ENCODE data around the gene CCDC59. TPM values are rescaled to one million over a fixed set of nuclear protein-coding genes. Genes with fewer than 3 reads are reported as not detected.
A peak's percentile ranks its signal among the peaks of the same experiment; 100 is the strongest.

Gene CCDC59, protein sequence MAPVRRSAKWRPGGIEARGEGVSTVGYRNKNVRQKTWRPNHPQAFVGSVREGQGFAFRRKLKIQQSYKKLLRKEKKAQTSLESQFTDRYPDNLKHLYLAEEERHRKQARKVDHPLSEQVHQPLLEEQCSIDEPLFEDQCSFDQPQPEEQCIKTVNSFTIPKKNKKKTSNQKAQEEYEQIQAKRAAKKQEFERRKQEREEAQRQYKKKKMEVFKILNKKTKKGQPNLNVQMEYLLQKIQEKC
- 10 to 100 TPM; 30.9 to 54.7 (median 42.3) TPM for total RNA-seq

DNA sequence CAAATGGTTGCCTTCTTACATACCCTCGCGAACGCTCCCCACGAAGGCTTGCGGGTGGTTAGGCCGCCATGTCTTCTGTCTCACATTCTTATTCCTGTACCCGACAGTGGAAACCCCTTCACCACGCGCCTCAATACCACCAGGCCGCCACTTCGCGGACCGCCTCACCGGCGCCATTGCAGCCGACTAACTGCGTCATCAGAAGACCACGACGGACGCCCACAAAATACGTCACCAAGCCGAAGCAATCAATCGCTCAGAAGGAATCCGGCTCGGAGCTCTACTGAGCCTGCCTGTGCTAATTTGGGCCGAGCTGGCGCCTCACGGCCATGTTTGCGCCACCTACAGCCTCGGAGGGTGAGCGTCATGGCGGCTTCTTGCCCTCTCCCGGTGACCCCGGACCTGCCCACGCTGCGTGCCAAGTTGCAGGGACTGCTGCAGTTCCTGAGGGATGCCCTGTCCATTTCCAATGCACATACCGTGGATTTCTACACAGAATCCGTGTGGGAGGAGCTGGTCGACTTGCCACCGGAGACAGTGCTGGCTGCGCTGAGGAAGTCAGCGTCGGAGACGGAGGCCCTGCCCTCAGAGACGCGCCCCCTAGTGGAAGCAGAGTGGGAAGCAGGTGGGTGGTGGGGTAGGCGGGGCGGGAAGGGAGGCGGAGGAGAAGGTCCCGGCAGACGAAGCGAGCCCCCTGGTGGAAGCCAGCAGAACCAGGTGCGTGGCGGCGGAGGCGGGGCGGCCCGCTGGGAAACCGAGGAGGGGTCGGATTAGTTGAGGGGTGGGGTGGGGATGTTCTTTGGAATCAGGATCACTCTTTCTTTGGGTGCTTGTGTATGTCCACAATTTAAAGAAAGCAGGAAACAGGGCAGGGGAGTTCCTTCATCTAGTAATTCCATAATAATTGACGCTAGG lies at the start of gene CCDC59, which contains the start of gene METTL25:
TSS of gene CCDC59 (minus strand) at position 188 of the 915 bp plus-strand sequence. CDS start at position 177, 11 bp downstream.
TSS of gene METTL25 (plus strand) at position 330 of the 915 bp plus-strand sequence. CDS start at position 367, 37 bp downstream.
- peaks cover 0 to 11% of the 10 kb centered on the region in 2 donors for H3K4me1 ChIP-seq
- peak; percentile 97 for DNase-seq
- peak; percentile 26 to 74 for TF ChIP-seq POLR2A (IDR thresholded peaks at IDR 0.05)
- TF ChIP-seq, protein P1, sequence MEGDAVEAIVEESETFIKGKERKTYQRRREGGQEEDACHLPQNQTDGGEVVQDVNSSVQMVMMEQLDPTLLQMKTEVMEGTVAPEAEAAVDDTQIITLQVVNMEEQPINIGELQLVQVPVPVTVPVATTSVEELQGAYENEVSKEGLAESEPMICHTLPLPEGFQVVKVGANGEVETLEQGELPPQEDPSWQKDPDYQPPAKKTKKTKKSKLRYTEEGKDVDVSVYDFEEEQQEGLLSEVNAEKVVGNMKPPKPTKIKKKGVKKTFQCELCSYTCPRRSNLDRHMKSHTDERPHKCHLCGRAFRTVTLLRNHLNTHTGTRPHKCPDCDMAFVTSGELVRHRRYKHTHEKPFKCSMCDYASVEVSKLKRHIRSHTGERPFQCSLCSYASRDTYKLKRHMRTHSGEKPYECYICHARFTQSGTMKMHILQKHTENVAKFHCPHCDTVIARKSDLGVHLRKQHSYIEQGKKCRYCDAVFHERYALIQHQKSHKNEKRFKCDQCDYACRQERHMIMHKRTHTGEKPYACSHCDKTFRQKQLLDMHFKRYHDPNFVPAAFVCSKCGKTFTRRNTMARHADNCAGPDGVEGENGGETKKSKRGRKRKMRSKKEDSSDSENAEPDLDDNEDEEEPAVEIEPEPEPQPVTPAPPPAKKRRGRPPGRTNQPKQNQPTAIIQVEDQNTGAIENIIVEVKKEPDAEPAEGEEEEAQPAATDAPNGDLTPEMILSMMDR (IDR thresholded peaks at IDR 0.05): peak; percentile 85 to 99 (median 96)
- intact Hi-C loops (cut with DNase I; ENCODE audit: low total_unique reads): no loop called here
- H3K27ac ChIP-seq: peak within 1 kb of the TSS; percentile 97
- H3K4me3 ChIP-seq: peak within 1 kb of the TSS; percentile 87 to 96
- no peaks in the 10 kb centered on the region for H3K27me3 ChIP-seq
- H3K9me3 ChIP-seq: no peaks in the 10 kb centered on the region
- no peaks in the 10 kb centered on the region for H3K36me3 ChIP-seq

DNA sequence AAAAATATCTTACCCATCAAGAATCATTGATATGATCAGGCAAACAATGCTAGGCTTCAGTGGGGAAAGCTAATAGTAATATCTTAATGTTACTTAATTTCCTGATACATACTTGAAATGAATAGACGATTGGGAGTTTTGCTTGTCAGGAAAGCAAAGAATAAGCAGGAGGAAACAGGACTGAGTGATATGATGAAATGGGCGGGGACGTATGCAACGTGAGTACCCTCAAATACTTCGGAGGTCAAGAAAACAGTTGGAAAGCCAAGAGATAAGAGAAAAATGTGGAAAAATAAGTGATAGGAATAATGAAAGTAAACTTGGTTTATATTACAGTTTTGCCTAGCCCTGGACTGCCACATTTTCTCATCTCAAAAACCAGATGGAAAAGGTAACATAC lies 49.3 kb upstream of the CCDC59 start:
- H3K36me3 ChIP-seq: peaks cover 0 to under 1% of the 10 kb centered on the region in 2 donors
- intact Hi-C loops (cut with DNase I; ENCODE audit: low total_unique reads): no loop called here
- no peaks in the 10 kb centered on the region for H3K4me1 ChIP-seq
- H3K27ac ChIP-seq: no peak overlapping the region
- DNase-seq: no peak
- no peak overlapping the region for H3K4me3 ChIP-seq
- no peaks in the 10 kb centered on the region for H3K9me3 ChIP-seq
- H3K27me3 ChIP-seq: no peaks in the 10 kb centered on the region
- TF ChIP-seq, protein P1 (IDR thresholded peaks at IDR 0.05): no peak
- no peak for TF ChIP-seq POLR2A (IDR thresholded peaks at IDR 0.05)

DNA sequence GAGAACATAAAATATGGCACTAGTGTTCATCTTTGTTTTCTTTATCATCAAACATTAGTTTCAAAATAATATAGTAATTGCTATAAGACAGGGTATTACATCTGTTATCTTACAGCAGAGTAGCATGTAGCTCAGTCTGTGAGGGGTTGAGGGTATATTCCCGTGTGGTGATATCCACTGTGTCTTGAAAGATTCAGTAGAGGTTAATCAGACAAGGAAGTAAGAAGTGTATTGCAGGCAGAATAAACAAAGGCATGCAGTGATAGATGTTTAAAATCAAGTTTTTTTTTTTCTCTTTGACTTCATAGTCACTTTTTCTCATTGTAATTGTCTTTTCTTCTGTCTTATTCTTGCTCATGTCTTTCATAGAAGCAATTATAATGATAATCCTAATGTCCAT lies 48.5 kb upstream of the CCDC59 start:
- Histone ChIP-seq H3K9me3 (no peaks in the 10 kb centered on the region), H3K4me3 (no peak overlapping the region), H3K36me3 (peaks cover 0 to 5% of the 10 kb centered on the region in 2 donors), H3K27ac (no peak overlapping the region), H3K4me1 (no peaks in the 10 kb centered on the region), H3K27me3 (no peaks in the 10 kb centered on the region)
- DNase-seq: no peak
- intact Hi-C loops (cut with DNase I; ENCODE audit: low total_unique reads): no loop called here
- TF ChIP-seq, protein P1 (IDR thresholded peaks at IDR 0.05): no peak
- TF ChIP-seq POLR2A (IDR thresholded peaks at IDR 0.05): no peak

DNA sequence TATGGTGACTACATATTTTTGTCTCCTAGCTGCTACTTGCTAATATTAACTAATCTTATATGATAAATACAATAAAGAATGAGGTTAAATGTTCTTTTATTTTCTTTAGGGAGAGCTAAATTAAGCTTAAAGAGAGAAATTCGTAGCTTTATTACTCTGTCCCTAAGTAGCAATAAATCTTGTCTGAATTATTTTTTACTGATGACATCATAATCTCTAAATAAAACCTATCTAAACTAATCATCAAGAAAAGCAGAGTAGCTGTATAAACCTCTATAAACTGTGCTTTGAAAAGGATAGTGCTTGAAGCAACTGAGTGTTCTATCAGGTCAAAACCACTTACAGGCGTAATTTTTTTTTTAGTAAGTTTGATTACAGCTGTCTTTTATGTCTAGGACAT lies 42.6 kb upstream of the CCDC59 start:
- Histone ChIP-seq H3K27me3 (no peaks in the 10 kb centered on the region), H3K4me3 (no peak overlapping the region), H3K27ac (no peak overlapping the region), H3K4me1 (no peaks in the 10 kb centered on the region), H3K36me3 (peaks cover 0 to 5% of the 10 kb centered on the region in 2 donors), H3K9me3 (no peaks in the 10 kb centered on the region)
- TF ChIP-seq POLR2A (IDR thresholded peaks at IDR 0.05): no peak
- TF ChIP-seq, protein P1 (IDR thresholded peaks at IDR 0.05): no peak
- DNase-seq: no peak
- intact Hi-C loops (cut with DNase I; ENCODE audit: low total_unique reads): no loop called here

DNA sequence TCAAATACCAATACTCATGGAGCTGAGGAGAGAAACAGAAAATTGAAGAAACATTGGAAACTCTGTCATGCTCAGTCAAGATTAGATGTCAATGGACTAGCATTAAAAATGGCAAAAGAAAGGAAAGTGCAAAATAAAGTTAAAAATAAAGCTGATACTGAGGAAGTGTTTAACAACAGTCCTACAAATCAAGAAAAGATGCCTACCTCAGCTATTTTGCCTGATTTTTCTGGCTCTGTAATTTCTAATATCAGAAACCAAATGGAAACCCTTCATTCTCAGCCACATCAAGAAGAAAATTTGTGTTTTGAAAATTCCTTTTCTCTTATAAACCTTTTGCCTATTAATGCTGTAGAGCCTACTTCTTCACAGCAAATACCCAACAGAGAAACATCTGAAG lies 40.7 kb upstream of the CCDC59 start:
- intact Hi-C loops (cut with DNase I; ENCODE audit: low total_unique reads): no loop called here
- Histone ChIP-seq H3K27me3 (no peaks in the 10 kb centered on the region), H3K4me1 (no peaks in the 10 kb centered on the region), H3K4me3 (no peak overlapping the region), H3K27ac (no peak overlapping the region), H3K9me3 (no peaks in the 10 kb centered on the region), H3K36me3 (peaks cover 0 to 5% of the 10 kb centered on the region in 2 donors)
- DNase-seq: no peak
- TF ChIP-seq, protein P1 (IDR thresholded peaks at IDR 0.05): no peak
- TF ChIP-seq POLR2A (IDR thresholded peaks at IDR 0.05): no peak

Measured in uterus (tissue), 4 donors.